Activated T-helper 9 cell treated with anti-CD3 and anti-CD28 coated beads, Interleukin-2, amount 50 U/mL, for 16 hours (primary cell): Measurements from ENCODE around the gene LCN1.

ENCODE experiments used
- DNase-seq: peaks from one replicate; pipeline ENCODE4 v3.0.0-alpha.2; 2020; ENCODE audit warnings: low read depth

LCN1 gene

DNA sequence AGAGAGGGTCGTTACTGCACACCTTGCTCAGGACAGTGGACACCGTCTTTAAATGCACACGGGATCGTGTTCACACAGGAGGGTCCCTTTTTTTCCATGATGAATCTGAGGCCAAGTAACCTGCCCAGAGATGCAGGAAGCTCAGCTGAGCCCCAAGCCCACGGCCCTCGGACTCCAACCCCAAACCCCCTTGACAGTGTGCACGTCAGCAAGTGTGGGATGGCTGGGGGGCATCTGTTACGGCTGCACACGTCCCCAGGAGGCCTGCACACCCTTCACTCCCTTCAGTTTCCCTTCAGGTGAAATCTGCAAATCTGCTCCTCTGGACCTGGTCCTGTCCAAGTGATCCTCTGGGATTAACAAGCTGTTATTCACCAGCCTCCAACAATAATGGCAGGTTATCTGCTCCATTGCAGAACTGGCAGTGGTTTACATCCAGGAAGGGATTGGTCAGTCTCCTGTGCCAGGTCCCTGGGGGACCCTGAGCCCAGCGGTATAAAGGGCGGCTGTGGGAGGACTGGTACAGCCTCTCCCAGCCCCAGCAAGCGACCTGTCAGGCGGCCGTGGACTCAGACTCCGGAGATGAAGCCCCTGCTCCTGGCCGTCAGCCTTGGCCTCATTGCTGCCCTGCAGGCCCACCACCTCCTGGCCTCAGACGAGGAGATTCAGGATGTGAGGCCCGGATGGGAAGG is at the start of gene LCN1:
Gene LCN1, plus strand, starts transcription at position 525 of the 692 bp plus-strand sequence. Its CDS starts 58 bp downstream, at position 583.
- no peak for DNase-seq

- no peak for DNase-seq
These were observed 49.2 kb upstream of the LCN1 start for GRCh38 chr9:135471791-135472640.

DNA sequence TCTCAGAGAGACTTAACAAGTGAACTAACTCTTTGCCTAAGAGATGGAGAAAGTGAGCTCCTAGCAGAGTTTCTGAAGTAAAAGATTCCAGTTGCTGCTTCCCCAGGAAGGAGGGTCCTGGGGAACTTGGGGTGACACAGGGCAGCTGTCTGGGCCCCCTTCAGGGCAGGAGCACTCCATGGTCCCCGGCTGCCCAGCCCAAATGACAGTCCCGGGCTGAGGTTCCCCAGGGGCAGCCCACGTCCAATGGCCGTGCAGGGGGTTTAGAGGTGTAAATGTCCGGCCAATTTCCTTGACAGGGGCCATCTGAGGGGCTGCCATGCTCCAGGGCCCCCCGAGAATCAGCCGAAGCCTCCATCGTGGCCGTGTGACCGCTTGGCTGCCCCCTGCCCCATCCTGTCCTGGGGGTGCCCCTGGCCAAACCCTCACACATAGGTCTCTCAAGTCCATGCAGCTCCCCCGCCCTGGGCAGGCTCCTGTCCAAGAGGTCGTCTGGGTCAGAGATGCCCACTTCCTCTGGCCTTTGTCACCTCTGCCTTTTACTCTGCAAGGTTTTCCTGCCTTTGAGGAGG is 47.2 kb upstream of the LCN1 start:
- no peak for DNase-seq

GRCh38 chr9:135474915-135475314 is 46.3 kb upstream of the LCN1 start:
- no peak for DNase-seq

- DNase-seq: no peak
These were observed 44.5 kb upstream of the LCN1 start for GRCh38 chr9:135476561-135477355.

GRCh38 chr9:135478191-135478590 is 43.0 kb upstream of the LCN1 start:
- no peak for DNase-seq

DNA sequence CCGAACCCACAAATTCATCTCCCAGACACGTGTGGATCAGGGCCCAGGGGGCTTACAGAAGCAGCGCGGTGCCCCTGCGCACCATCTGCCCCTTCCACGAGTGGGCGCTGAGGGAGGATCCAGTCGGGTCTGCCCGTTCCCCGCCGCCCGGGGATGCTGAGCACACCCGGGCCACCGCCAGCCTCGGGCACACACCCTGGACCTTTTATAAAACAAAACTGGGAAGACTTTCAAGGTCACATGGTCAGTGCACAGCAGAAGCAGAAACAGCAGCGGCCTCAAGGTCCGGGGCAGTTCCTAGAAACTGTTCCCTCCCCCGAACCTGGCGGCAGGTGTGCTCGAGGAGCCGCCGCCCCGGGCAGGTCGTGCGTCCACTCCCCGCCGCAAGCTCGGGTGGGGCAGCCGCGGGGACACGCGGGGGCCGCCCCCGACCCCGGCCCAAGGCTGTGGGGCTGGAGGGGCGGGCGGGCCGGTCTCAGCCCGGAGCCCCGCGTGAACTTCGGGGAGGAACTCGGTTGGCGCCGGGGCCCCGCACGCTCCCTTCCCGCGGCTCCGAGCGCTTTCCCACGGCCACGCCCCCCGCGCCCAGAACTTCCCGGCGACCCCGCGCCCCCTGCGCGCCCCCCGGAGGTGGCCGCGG is 42.3 kb upstream of the LCN1 start:
- DNase-seq: no peak

- no peak for DNase-seq
These were observed 41.7 kb upstream of the LCN1 start, which contains the start of gene PPP1R26 for GRCh38 chr9:135479469-135480052. Gene PPP1R26, plus strand, starts transcription at chr9:135479782. Its CDS starts 4,729 bp downstream, at chr9:135484511.

GRCh38 chr9:135480071-135480939 is 40.9 kb upstream of the LCN1 start:
- no peak for DNase-seq

DNA sequence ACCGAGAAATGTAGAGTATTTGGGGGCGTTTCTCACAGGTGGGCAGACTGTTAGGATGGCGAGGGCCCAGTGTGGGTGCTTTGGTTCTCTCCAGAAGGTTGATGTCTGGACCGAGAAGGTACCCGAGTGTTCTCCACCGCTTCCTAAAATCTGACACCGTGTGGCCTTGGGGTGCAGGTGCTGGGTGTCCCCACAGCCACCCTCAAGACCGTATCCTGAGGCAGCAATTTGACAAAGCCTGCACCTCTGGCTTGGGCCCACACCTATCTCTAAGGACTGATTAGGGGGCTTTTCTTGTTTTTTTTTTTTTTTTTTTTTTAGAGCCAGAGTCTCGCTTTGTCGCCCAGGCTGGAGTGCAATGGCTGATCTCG is 40.3 kb upstream of the LCN1 start:
- DNase-seq: no peak

- DNase-seq: no peak
These were observed 39.1 kb upstream of the LCN1 start for GRCh38 chr9:135482015-135482754.

GRCh38 chr9:135484460-135485277 is 36.6 kb upstream of the LCN1 start:
- DNase-seq: no peak

GRCh38 chr9:135485385-135485784 is 35.9 kb upstream of the LCN1 start:
- no peak for DNase-seq

DNA sequence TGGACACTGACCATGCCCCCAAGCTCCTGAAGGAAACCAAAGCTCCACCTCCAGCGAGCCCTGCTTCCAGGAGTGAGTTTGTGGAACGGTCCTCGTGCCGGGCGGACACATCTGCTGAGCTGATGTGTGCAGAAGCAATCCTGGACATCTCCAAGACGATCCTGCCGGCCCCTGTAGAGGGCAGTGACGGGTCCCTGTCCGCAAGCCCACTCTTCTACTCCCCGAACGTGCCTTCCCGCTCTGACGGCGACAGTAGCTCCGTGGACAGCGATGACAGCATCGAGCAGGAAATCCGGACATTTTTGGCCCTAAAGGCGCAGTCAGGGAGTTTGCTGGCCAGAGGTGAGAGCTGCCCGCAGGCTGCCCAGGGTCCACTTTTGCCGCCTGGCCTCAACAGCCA is 35.4 kb upstream of the LCN1 start:
- no peak for DNase-seq

DNA sequence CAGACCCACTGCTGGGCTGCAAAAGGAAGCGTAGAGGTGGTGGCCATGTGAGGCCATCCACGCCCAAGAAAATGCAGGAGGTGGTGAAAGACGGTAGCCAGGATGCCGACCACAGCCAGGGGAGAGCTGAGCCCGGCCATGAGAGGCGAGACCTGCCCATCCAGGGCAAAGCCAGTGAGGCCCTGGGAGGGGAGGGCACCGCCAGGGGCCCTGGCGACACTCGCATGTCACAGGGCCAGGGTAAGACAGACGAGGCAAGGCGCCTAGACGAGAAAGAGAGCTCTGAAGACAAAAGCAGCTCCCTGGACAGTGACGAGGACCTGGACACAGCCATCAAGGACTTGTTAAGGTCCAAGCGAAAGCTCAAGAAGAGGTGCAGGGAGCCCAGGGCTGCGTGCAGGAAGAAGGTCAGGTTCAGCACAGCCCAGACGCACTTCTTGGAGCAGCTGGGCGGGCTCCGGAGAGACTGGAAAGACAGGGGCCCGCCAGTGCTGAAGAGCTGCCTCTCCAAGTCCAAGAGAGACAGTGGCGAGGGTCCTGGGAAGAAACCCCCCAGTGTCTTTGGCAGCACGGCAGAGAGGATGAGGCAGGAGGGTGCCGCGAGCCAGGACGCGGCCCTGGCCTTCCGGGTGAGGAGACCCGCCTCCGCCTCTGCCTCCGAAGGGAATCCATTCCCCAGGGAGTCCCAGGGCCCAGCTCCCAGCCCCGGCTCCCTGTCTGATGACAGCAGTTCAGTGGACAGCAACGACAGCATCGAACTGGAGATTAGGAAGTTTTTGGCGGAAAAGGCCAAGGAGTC is 34.8 kb upstream of the LCN1 start:
- DNase-seq: no peak

DNA sequence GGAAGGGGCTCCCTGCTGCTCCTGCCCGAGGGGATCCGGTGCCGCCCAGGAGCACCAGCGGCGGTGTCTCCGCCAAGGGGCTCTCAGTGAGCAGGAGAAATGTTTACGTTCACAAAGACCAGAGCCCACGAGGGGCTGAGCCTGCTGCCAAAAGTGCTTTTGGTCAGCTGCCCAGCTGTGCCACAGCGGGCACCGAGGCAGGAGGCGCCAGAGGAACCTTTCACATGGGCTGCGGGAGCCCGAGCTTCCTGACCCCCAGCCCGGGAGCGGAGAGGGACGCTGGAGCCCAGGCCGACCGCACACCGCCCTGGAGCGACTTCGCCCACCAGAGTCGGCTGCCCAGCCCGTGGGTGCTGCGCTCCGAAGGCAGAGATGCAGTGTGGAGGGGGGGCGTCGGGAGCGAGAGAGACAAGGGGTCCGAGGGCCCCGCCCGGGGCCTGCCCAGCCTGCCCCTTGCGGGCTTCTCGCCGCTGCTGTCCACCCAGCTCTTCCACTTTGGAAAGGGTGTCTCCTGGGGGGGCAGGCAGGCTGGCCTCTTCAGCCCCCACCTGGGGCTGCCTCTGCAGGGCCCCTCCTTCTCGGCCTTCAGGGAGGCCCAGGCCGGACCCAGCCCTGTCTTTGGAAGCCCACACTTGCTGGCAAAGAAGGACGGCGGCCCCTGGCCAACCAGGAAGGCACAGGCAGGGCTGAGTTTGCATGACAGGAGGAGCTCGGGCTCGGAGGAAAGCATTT is 33.8 kb upstream of the LCN1 start:
- DNase-seq: no peak

- no peak for DNase-seq
These were observed 33.3 kb upstream of the LCN1 start for GRCh38 chr9:135488013-135488330.
